Measurements from ENCODE around the gene APLF. TPM values are rescaled to one million over a fixed set of nuclear protein-coding genes. Genes with fewer than 3 reads are reported as not detected.

Gene APLF
- total and polyA plus RNA-seq, 10 of the 15 experiments (the other 5 are each of a cell fraction or from before 2014, with no cell fraction given), result 0.66 to 2.8 (median 1.8) TPM

DNA sequence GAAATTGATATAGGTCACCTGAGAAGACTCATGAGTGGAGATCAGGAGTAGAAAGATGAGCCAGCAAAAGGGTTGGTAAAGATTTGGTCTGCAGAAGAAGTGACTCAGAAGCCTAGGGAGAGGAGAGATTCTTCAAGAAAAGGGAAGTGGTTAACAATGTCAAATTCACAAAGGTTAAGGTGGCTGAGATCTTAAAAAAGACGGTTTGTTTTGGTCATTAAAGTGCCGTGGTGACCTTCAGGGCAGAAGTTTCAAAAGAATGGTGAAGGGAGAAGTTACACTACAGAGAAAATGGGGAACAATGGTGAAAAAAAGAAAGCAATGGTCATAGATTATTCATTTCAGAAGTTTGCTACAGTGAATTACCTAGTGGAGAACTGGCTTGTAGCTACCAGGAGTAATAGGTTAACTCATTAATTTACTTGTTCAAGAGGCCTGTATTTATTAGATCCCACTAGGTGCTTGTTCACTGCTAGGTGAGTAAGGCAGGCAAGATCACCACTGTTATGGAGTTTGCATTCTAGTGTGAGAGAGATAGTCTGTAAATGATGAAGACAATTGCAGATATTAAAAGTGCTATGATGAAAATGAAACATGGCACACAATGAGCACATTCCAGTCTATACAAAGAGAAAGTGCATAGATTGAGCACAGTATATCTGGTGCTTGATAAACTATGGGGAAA is 43.3 kb upstream of the APLF start (continued):
- TF ChIP-seq CEBPB (IDR thresholded peaks at IDR 0.05; ENCODE audit: borderline replicate concordance in 1 of 2, low read depth in 2 of 2, low read length in 2 of 2), result peak in 1 of 2 experiments; percentile 77; a peak in 1 of 4 replicates
- TF ChIP-seq, protein P1, sequence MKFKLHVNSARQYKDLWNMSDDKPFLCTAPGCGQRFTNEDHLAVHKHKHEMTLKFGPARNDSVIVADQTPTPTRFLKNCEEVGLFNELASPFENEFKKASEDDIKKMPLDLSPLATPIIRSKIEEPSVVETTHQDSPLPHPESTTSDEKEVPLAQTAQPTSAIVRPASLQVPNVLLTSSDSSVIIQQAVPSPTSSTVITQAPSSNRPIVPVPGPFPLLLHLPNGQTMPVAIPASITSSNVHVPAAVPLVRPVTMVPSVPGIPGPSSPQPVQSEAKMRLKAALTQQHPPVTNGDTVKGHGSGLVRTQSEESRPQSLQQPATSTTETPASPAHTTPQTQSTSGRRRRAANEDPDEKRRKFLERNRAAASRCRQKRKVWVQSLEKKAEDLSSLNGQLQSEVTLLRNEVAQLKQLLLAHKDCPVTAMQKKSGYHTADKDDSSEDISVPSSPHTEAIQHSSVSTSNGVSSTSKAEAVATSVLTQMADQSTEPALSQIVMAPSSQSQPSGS (IDR thresholded peaks at IDR 0.05; ENCODE audit: low read length), result peak; percentile 94
- TF ChIP-seq RUNX3 (IDR thresholded peaks at IDR 0.05; ENCODE audit: low read length), result peak; percentile 97
- TF ChIP-seq RELA (IDR thresholded peaks at IDR 0.05; ENCODE audit: borderline replicate concordance, partially characterized antibody), result no peak
- no peak for TF ChIP-seq STAT1 (conservative IDR thresholded peaks at IDR 0.05)
- 0 out of 2 replicates have a peak, but pooled peaks have one; percentile 77 for TF ChIP-seq MYB (IDR thresholded peaks at IDR 0.05; ENCODE audit: borderline replicate concordance, low read depth, low read length)
- TF ChIP-seq NFYB (IDR thresholded peaks at IDR 0.05; ENCODE audit: insufficient read depth, low read depth, low read length), result no peak
- TF ChIP-seq HDGF (IDR thresholded peaks at IDR 0.05), result no peak; the same call in 1 of the 2 replicates
- TF ChIP-seq SIN3A (IDR thresholded peaks at IDR 0.05; ENCODE audit: low read depth, low read length), result no peak
- TF ChIP-seq ESRRA (IDR thresholded peaks at IDR 0.05; ENCODE audit: low read length), result peak; percentile 96
- TF ChIP-seq, protein P2, sequence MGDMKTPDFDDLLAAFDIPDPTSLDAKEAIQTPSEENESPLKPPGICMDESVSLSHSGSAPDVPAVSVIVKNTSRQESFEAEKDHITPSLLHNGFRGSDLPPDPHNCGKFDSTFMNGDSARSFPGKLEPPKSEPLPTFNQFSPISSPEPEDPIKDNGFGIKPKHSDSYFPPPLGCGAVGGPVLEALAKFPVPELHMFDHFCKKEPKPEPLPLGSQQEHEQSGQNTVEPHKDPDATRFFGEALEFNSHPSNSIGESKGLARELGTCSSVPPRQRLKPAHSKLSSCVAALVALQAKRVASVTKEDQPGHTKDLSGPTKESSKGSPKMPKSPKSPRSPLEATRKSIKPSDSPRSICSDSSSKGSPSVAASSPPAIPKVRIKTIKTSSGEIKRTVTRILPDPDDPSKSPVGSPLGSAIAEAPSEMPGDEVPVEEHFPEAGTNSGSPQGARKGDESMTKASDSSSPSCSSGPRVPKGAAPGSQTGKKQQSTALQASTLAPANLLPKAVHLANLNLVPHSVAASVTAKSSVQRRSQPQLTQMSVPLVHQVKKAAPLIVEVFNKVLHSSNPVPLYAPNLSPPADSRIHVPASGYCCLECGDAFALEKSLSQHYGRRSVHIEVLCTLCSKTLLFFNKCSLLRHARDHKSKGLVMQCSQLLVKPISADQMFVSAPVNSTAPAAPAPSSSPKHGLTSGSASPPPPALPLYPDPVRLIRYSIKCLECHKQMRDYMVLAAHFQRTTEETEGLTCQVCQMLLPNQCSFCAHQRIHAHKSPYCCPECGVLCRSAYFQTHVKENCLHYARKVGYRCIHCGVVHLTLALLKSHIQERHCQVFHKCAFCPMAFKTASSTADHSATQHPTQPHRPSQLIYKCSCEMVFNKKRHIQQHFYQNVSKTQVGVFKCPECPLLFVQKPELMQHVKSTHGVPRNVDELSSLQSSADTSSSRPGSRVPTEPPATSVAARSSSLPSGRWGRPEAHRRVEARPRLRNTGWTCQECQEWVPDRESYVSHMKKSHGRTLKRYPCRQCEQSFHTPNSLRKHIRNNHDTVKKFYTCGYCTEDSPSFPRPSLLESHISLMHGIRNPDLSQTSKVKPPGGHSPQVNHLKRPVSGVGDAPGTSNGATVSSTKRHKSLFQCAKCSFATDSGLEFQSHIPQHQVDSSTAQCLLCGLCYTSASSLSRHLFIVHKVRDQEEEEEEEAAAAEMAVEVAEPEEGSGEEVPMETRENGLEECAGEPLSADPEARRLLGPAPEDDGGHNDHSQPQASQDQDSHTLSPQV (IDR thresholded peaks at IDR 0.05), result peak; percentile 52; the same call in 1 of the 2 replicates
- TF ChIP-seq, protein P3, sequence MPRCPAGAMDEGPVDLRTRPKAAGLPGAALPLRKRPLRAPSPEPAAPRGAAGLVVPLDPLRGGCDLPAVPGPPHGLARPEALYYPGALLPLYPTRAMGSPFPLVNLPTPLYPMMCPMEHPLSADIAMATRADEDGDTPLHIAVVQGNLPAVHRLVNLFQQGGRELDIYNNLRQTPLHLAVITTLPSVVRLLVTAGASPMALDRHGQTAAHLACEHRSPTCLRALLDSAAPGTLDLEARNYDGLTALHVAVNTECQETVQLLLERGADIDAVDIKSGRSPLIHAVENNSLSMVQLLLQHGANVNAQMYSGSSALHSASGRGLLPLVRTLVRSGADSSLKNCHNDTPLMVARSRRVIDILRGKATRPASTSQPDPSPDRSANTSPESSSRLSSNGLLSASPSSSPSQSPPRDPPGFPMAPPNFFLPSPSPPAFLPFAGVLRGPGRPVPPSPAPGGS (IDR thresholded peaks at IDR 0.05; ENCODE audit: borderline replicate concordance, insufficient read depth, low read depth, low read length, poor library complexity, severe bottlenecking), result peak; percentile 79
- TF ChIP-seq FOXM1 (IDR thresholded peaks at IDR 0.05; ENCODE audit: low read depth, low read length), result peak; percentile 95
- peak; percentile 90 for TF ChIP-seq GATAD2B (conservative IDR thresholded peaks at IDR 0.05; ENCODE audit: low read depth)
- TF ChIP-seq EZH2 (IDR thresholded peaks at IDR 0.05; ENCODE audit: borderline replicate concordance, control insufficient read depth, low read depth, low read length), result 0 out of 2 replicates have a peak, but pooled peaks have one; percentile 36
- TF ChIP-seq BHLHE40 (IDR thresholded peaks at IDR 0.05; ENCODE audit: borderline replicate concordance in 1 of 2, low read depth in 2 of 2, low read length in 1 of 2), result peak; percentile 60 to 70
- peak; percentile 50; the same call in 1 of the 2 replicates for TF ChIP-seq CBX5 (IDR thresholded peaks at IDR 0.05; ENCODE audit: low read depth)
- TF ChIP-seq SREBF1 (IDR thresholded peaks at IDR 0.05; ENCODE audit: low read length), result no peak
- TF ChIP-seq EGR1 (IDR thresholded peaks at IDR 0.05; ENCODE audit: borderline replicate concordance in 1 of 2, low read depth in 2 of 2, low read length in 2 of 2), result no peak
- no peak for TF ChIP-seq POLR2A (IDR thresholded peaks at IDR 0.05; ENCODE audit: low read depth, low read length)
- TF ChIP-seq MTA3 (IDR thresholded peaks at IDR 0.05; ENCODE audit: borderline replicate concordance, low read length), result no peak
- TF ChIP-seq SREBF2 (IDR thresholded peaks at IDR 0.05; ENCODE audit: low read length), result no peak
- TF ChIP-seq, protein P4, sequence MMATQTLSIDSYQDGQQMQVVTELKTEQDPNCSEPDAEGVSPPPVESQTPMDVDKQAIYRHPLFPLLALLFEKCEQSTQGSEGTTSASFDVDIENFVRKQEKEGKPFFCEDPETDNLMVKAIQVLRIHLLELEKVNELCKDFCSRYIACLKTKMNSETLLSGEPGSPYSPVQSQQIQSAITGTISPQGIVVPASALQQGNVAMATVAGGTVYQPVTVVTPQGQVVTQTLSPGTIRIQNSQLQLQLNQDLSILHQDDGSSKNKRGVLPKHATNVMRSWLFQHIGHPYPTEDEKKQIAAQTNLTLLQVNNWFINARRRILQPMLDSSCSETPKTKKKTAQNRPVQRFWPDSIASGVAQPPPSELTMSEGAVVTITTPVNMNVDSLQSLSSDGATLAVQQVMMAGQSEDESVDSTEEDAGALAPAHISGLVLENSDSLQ (IDR thresholded peaks at IDR 0.05), result no peak

All from GM12878 (cell line).